SK-N-DZ (cell line): ENCODE measurements around the gene ACE2.

Experiments used
- DNase-seq: peaks from one replicate; pipeline ENCODE4 v3.0.0-alpha.2; 2015; ENCODE audit warnings: low spot score

The ACE2 gene

GRCh38 chrX:15511563-15511962, 89.2 kb downstream of the ACE2 start:
- no peak for DNase-seq
